ENCODE data around the gene TMIGD1.
A peak's percentile ranks its signal among the peaks of the same experiment; 100 is the strongest.

The TMIGD1 gene, protein sequence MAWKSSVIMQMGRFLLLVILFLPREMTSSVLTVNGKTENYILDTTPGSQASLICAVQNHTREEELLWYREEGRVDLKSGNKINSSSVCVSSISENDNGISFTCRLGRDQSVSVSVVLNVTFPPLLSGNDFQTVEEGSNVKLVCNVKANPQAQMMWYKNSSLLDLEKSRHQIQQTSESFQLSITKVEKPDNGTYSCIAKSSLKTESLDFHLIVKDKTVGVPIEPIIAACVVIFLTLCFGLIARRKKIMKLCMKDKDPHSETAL

DNA sequence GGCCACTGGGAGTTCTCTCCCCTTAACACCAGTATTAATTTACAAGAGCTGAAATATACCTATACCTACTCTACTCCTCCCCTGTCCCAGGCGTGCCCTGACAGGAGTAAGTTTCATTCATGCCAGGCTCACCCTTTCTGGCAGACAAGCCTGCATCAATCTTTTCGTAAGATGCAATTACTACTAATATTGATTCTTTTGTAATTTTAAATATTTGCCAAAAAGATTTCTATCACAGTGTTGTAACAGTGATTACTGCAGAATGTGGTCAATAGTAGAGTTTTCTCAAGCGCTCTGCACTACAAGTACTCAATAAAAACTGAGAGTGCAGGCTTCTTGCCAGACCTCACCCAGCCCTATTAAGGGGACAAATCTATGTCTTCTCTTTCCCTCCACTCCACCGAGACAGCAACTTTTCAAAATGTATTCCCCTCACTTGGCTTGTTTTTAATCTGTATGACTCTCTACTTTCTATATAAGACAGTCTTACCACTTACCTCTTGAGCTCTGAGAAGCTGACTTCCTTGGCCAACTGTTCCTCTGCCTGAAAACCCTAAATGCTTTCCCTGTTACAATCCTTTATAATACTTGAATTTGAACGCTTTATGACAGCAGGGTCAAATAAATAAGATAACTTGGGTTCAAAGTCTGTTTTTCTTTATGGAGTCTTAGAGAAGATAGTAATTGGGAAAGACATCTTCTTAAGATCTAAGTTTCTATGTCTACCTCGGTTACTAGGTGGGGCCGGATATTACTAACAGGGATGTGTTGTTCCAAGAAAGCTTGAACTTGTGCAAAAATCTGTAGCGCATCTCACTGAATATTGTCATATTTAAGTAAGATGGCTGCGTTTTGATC lies at the start of gene TMIGD1:
Gene TMIGD1, minus strand, starts transcription at position 555 of the 858 bp plus-strand sequence. CDS start 1,924 bp downstream, outside the sequence.
- DNase-seq = no peak

DNA sequence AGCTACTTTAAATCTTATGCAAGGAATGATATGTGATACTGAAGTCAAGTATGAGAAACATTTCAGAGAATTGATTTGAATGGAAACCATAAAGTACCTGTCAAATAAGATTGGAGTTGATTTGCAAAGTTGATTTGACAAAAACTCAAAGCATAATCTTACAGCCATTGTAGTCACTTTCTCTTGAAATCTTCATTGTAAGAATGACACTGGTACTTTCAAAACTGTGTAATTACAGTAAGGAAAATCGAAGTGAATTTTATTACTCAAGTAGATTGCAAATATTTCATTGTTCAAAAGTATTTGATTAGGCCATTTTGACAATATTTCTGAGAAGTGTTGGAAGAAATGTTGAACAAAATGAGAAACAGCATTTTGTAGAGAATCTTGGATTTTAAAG lies 48.5 kb upstream of the TMIGD1 start:
- DNase-seq = no peak

DNA sequence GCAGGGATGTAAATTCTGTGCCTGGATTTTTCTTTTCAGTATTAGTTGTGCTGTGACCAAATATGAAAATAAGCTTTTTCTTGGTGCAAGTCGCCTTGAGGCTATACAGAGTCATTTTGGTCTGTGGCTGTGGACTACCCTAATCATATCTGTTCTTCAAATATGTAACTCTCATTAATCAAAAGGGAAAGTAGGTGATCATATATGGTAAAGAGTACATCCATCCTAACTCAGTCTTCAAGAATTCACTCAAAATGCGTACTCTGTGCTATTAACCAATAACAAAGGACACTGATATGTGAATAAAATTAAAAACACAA lies 47.4 kb upstream of the TMIGD1 start:
- no peak for DNase-seq

DNA sequence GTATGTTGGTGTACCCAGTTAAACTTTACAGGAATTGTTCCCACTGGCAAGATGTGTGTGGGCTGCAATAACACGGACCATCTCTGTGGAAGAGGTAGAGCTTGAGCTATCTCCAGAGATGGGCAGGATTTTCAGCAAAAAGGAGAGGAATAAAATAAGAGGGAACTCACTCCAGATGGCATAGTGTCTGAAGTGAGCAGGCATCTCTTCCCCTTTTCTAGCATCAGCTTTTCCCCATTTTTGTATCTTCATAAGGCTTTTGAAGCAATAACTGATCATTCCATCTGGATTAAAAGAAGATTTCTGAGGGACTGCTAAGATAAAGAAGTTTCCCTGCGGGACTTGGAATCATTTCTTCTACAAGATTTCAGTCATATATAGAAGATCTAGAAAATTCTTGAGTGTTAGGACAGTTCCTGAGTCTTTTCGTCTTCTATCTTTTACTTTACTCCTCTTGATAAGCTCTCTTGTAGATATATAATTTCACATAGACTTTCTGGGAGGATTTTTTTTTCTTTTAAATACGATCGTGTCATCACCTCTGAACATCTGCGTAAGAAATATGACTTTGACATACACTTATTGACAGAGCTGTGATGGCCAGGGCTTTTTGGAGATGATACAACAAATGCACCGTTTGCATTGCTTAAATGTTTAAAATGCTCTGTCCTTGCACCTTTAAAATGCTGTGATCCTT lies 46.9 kb upstream of the TMIGD1 start:
- no peak for DNase-seq

DNA sequence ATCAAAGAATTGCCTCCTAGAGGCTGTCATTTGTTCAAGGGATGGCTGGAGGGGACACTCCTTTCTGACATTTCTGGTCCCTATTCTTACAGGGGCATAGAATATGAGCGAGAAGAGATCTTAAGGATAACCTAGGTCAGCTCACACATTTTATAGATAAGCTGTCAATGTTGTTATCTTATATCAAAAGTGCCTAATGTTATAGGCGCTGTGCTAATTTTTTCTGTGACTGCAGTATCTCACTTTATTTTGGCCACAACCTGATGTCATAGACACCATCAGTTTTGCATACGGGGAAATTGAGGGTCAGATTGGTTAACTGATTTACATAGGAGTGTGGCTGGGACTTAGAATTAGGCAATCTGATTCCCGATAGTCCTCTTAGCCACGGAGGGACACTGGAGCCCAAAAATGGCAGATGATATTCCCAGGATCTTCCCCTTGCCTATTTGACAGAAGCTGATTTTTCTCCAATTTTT lies 46.1 kb upstream of the TMIGD1 start:
- DNase-seq = no peak

DNA sequence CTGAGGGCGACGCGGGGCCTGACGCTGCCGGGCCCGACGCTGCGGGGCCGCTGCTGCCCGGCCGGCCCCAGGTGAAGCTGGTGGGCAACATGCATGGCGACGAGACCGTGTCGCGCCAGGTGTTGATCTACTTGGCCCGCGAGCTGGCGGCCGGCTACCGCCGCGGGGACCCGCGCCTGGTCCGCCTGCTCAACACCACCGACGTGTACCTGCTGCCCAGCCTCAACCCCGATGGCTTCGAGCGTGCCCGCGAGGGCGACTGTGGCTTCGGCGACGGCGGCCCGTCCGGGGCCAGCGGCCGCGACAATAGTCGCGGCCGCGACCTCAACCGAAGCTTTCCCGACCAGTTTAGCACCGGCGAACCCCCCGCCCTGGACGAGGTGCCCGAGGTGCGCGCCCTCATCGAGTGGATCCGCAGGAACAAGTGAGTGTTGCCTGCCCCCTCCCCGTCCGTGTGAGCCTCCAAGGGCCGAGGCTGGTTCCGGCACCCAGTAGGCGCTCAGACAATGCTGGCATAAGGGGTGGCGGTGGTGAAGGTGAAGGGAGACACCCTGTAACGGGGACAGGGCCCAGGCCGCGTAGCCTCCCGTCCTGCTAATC lies 45.5 kb upstream of the TMIGD1 start:
- DNase-seq = peak; percentile 48

DNA sequence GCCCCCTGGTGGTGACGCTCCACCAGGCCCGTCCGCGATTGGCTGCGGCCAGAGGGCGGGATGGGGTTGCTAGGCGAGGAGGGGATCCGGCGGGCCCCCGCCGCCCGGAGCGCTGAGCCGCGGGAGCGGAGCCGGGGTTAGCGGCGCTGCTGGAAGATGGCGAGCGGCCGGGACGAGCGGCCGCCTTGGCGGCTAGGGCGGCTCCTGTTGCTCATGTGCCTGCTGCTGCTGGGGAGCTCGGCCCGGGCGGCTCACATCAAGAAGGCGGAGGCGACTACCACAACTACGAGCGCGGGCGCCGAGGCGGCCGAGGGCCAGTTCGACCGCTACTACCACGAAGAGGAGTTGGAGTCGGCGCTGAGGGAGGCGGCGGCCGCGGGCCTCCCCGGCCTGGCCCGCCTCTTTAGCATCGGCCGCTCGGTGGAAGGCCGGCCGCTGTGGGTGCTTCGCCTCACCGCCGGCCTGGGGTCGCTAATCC lies 45.0 kb upstream of the TMIGD1 start, which contains the start of gene CPD:
Gene CPD, plus strand, starts transcription at position 103 of the 478 bp plus-strand sequence. Its CDS starts 54 bp downstream, at position 157.
- peak; percentile 99 for DNase-seq

DNA sequence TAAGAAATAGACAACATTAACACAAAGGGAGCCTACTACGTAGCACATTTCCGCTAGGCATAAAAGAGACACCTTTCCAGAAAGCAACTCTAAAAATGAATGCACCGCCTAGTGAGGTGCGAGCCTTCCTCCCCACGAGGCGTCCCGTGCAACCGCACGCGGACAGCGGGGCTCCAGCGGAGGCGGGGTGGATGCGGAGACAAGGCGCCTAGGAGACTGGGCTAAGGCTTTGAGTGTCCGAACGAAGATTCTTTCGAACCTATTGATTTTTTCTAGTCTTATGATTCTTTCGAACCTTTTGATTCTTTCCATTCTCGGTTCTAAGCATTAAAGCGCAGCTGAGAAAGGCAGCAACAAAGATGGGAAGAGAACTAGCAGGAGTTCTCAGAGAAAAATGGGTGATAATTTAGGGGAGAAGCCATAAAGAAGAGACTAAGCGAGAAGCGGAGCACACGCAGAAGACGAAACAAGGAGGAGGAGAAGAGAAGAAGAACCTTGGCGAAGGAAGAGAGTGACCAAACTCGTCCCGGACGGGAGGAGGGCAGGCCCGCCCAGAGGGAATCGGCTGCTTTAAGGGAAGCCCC lies 44.5 kb upstream of the TMIGD1 start:
- DNase-seq = peak; percentile 71

DNA sequence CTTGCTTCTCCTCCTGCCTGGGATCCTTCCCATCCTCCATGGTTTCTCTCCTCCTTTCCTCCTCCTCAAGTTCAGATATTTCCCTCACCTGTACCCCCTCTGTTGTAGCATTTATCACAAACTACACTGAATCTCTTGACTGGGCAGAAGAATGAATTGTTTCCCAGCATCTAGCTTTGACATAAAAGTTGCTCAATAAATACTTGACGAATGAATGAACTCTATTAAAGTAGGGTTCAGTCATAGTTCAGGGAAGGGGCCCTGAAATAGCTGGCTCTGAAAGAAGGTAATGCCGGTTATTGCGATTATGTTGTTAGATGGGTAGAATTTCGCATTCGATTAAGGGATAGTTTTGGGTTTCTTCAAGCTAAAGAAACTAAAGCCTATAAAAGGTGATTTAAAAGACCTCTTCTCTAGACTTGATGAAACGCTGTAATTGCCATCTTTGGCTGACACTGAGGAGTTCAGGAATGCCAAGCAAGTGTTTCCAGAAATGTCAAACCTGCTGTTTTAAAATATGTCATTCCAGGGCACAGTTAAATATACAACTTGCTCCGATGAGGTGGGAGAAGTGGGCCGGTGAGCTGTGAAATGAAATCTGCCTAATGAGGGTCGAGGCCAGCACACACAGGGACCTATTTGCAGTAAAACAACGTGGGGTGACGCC lies 43.9 kb upstream of the TMIGD1 start:
- DNase-seq = no peak

DNA sequence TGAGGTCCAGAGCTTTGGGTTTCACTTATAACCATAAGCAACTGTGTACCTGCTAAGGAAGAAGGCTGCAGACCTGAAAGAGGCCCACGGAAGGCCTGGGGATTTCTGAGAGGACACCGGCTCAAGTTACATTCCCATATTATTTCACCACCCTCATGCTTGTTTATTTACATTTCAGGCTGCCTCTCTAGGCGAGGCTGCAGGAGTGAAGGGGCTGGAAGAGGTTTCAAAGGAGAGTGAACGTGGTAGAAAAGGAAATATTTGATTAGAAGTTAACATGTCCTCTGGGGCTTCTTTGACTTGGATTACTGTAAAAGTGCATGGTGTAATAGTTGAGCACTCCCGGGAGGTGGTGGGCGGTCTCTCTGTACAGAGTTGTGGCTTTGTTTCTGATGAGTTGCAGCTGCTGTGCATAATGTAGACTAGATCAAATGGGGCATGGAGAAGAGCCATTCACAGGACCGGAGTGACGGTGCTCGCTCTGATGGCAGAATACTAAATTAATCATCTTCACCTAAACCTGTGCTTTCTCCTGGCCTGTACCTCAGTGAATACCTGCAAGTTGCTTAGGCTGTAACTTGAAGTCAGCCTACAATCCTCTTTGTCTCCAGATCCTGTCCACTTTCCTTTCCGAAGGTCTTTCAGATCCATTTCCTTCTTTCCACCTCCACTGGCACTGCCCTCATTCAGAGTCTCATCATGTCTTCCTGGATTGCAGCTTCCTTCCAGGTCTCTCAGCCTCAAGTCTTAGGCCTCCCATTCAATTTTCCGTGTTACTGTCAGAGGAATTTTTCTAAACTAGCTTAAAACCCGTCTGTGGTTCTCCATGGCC lies 43.0 kb upstream of the TMIGD1 start:
- peak; percentile 74 for DNase-seq

DNA sequence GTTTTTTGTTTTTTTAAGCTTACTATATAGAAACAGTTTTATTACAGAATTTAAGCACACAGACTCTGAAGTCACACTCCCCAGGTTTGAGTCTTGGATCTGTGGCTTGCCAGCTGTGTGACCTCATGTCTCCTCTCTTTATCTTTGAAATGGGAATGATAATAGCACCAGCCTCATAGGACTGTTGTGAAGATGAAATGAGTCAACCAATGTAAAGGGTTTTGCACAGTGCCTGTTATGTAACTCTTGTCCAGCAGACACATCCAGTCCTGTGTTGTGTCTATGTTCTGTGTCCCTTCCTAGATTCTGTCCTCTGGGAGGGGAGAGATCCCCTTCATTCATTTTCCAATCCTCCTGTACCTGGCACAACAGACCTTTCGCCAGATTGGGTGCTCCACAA lies 41.8 kb upstream of the TMIGD1 start:
- DNase-seq = no peak

DNA sequence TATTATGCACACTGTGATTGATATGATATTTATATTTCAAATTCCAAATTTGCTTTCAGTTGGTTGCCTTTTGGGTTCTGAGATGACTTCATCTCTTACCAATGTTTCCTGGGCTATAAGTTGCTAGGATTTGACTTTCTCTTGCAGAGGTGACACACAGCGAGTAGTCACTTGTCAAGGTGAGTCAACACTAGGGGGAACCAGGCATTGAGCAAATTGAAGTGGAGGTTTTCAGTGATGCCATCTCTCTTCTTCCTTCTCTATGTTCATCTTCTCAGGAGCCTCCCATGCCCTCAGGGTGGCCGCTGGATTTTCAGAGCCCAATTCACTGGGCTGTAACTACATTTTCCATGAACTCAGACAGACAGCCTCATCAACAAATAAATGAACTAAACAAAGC lies 38.9 kb upstream of the TMIGD1 start:
- DNase-seq = no peak

DNA sequence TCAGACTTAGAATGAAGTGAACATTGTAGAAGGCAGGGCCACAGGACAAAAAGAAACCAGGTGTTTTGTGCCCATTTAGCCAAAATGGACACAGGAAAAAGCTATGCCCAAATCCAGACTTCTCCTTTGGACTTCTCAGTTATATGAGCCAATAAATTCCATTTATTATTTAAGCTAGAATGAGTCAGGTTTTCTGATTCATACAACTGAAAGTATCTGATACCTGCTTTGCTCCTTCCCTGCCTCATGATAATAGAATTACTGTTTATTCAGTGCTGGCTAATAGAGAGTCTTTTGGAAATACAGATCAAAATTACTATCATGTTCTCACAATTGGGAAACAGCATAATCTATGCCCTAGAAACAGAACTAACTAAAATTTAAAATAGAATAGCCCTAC lies 36.1 kb upstream of the TMIGD1 start:
- no peak for DNase-seq

DNA sequence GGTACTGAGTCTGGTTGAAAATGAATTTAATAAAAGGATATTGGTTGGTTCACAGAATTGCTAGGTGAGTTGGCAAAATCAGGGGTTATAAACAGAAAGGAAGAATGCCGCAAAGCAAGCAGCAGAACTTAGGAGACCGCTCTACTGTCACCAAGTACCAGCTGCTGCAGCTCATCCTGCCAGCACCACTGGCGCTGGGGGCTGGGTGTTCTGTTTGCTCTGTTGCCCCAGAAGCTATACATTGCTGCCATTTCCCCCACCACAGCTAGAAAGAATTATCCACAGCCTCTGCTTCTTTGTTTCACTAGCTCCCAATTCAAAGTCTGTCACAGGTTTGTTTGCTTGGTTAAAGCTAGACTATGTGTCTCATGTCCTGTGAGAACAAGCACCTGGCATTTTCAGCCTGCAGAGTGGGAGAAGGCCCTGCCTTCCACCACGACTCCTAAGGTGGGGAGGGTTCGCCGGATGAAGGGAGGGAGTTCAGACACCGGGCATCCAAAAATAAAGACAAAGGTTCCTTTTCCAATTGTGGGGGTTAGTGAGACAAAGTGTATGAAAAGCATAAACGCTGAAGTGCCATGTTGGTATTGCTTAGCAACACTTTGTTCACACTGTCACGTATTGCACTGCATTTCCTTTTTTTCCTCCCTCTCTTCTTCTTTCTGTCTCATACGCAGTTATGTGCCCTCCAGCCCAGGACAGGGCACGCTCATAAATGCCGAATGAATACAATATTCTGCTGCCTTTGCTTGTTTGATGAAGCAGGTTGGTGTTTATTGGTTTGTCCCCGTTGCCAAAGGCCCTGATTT lies 35.3 kb upstream of the TMIGD1 start:
- no peak for DNase-seq

DNA sequence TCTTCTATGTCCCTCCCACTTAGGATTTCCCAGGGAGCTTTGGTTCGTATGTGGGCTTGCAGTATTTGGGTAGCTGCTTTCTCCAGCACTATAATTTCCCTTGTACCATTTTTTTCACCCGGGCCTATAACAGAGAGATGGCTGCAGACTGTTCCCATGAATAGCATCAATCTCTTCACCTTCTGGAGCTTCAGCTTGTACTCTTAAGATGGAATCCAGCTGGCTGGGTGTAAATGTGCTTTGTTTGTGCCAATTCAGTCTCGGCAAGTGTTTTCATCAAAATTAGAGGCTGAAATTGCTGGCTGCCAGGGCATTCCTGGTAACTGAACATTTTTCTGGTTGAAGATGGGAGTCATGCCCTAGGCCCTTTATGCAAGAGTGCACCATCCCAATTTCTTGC lies 32.7 kb upstream of the TMIGD1 start:
- no peak for DNase-seq

DNA sequence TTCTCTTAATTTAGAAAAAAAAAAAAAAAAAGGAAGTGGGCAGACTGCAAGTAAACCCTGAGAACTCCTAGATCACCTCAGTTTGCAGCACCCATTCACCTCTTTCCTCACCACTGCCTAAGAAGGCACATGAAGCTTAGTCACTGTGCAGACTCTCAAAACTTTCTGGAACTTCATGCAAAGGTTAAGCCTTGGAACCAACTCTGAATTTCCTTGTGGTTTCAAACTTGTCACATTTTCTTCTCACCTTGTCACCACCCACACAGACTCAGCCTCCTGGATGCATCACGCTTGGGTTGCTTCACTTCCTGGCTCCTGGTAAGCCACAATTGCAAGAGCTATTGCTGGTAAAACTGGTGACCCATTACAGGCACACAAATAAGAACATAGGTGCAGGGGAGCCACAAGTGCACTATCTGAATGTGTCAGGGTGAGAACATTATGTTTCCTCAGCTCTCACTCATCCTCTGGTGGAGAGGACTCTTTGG lies 29.9 kb upstream of the TMIGD1 start:
- DNase-seq = peak; percentile 83

DNA sequence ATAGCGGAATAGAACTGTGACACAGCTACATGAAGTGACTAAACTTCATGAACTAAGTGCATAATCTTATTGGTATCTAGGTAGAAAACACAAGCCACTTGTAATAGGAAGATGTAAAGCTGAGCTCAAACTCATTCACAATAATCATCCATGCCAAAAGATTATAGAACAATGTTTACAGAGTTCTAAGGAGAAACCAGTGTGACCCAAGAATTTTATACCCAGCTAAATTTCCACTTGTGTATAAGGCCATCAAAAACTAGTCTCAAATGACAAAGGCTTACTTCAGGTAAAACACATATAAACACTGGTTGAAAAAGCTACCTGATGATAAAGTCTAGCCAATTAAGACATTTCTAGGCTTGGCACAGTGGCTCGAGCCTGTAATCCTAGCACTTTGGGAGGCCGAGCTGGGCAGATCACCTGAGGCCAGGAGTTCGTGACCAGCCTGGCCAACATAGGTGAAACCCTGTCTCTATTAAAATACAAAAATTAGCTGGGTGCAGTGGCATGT lies 28.0 kb upstream of the TMIGD1 start:
- no peak for DNase-seq

DNA sequence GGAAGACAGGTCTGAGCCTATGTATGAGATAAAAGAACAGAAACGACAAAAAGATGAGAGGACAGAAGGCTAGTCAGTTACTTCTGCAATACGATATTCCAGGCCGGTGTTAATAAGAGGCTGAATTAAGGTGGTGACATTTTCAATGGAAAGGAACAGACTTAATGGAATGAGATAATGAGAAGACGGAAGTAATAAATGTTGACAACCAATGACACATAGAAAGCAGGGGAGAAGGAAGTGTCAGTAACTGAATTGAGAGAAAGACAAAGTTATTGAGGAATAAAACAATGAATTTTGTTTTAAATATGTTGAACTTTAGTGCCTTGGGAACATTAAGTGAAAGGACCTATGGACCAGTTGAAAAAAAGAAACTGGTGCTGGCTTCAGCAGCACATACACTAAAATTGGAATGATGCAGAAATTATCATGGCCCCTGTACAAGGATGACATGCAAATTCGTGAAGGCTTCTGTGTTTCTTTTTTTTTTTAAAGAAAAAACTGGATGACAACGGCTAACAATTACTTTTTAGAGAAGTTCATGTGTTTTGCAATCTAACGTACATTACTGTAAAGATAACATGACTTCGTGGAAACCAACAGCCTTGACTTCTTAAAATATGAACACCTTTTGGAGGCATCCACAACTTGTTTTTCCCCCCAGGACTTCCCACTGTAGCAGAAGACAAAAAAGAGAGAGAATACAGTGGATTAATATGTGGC lies 26.4 kb upstream of the TMIGD1 start:
- DNase-seq = no peak

All from stimulated activated CD8-positive, alpha-beta memory T cell treated with anti-CD3 and anti-CD28 coated beads, Interleukin-4, amount 100 ng/mL, for 48 hours (primary cell).